Fibroblast of peridontal ligament (primary cell): ENCODE results near the gene UBTD2.
"Not testable (repeated sequence)": the region's sequence is repeated elsewhere in the genome, so short reads cannot be mapped to it uniquely, and the experiment has no call there.

ENCODE experiments used
- DNase-seq: peaks from one replicate; pipeline ENCODE4 v3.0.0-alpha.2; 2010; ENCODE audit errors: extremely low read depth

The UBTD2 gene, protein sequence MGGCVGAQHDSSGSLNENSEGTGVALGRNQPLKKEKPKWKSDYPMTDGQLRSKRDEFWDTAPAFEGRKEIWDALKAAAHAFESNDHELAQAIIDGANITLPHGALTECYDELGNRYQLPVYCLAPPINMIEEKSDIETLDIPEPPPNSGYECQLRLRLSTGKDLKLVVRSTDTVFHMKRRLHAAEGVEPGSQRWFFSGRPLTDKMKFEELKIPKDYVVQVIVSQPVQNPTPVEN

DNA sequence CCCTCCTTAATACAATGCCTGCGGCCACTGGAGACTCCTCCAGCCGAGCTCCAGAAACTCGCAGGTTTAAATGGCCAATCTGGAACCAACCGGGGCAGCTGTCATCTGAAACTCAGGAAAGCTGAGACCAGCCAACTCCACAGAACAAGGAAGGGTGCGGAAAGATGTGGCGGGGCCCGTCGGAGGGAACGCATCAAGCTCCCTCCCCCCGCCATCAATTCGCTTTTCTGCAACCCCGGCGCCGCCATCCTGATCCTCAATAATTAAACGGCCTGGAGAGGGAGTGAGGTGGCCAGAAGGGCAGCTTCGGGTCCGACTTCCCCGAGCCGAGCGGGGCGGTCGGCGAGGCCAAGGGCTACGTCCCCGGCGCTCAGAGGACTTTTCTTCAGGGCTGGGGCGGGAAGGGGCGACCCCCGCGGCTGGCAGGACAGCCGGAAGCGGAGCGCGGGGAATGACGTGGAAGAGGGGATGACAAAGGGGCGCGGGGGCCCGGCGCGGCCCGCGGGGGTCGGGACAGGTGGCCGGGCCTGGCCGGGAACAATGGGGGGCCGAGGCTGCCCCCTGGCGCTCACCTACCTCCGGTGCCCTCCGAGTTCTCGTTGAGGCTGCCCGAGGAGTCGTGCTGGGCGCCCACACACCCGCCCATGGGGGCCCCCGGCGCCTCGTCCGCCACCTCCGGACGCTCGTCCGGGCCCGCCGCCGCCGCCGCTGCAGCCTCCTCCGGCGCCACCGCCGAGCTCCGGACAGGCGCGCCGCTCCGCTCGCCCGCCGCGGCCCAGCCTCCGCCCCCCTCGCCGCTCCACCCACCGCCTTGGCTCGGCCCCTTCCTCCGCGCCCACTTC lies at the start of gene UBTD2:
Gene UBTD2, minus strand, starts transcription at position 745 of the 842 bp plus-strand sequence. Its CDS starts 99 bp downstream, at position 646.
- peak; percentile 62 for DNase-seq

DNA sequence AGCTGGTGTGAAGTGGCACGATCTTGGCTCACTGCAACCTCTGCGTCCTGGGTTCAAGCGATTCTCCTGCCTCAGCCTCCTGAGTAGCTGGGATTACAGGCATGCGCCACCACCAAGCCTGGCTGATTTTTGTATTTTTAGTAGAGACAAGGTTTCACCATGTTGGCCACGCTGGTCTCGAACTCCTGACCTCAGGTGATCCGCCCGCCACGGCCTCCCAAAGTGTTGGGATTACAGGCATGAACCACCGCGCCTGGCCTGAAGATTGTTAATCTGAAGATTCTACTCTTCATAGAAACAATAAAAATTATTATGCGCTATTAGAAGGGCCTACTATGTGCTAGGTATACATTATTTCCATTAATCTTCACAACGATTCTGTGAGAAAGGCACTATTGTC lies 43.3 kb upstream of the UBTD2 start:
- not testable (repeated sequence) for DNase-seq

DNA sequence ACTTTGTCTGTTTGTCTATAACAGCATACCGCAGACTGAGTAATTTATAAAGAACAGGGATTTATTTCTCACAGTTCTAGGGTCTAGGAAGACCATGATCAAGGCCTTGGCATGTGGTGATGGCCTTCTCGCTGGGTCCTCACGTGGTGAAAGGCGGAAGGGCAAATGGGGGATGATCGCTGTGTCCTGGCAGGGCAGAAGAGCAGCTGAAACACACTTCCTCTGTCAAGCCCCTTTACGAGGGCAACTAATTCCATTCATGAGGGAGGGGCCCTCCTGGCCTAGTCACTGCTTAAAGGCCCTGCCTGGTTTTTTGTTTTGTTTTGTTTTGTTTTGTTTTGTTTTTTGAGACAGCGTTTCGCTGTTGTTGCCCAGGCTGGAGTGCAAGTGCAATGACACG lies 41.9 kb upstream of the UBTD2 start:
- DNase-seq = no peak

DNA sequence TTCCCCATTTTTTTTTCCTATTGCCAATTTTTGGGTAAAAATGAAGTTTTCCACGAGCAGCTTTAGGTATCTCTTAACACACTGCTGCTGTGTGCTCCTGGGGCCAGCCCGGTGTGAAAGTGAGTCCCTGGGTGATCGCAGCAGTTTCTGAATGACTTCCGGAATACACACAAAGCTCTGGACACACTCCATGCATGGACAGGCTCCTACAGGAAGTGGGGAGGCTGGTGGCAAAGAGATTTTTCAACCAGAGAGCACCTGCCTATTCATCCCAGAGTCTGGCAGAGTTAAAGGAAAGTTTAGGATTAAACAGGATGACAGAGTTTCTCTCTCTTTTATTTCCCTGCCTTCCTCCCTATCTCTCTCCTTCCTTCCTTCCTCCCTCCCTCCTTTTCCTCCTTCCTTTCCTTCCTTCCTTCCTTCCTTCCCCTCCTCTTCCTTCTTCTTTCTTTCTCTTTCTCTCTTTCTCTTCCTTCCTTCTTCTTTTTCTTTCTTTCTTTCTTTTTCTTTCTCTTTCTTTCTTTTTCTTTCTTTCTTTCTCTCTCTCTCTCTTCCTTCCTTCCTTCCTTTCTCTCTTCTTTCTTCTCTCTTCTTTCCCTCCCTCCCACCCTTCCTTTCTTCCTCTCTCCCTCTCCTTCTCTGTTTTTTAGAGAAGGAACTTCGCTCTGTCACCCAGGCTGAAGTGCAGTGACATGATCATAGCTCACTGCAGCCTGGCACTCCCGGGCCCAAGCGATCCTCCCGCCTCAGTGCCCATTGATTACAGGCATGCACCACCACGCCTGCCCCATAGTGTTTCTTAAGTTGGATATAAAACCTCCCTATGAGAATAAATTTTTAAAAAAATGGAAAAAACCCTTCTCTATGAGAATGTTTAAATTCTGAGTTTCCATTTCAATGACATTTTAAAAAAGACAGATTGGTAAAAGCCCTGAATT lies 38.7 kb upstream of the UBTD2 start:
- no peak for DNase-seq

DNA sequence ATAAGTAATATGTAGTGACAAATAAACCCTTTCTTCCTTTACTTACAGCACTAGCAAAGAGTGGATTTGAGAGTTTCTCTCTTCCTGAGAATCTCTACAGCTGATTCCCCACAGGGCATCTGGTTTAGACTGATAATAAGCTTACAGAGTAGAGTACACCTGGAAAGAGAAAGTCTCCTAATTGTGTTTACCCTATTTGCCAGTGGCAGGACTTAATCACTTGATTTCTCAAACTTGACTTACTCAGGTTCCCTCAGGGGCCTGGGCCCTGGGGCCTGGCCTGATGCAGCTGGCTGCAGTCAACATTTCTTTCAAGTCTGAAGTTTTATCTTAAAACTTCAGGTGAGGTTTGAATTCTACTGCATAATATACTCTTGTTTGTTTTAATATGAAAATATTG lies 38.0 kb upstream of the UBTD2 start:
- DNase-seq = no peak

DNA sequence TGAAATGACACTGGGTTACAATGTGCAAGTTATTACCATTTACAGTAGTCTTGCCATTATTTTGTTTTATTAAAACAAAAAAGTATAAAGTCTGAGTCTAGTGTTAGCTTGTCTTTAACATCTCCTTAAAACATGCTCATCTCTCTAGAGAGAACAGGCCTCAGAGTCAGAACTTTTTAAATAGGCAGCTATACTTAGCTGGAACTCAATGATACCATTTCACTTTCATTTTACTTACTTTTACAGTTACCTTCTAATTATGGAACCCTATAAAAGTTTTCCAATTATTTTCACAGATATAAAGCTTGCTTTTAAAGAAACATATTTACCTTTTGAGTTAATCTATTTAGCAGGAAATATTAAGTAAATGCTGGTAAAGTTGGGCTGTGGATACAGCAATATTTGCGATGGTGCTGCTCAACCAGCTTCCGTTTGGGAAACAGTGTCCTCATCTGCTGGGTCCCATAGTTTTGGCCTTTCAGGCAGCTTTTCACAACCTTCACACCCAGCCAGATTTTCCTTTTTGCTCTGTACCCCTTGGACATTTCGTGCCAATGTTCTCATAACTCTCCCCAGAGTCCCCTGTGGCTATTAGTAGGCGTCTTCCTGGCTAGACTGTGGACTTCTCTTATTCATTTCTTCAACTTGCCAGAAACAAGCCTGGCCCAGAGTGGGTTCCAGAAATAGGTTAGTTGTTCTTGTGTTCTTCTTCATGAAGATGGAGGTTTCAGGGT lies 36.3 kb upstream of the UBTD2 start:
- DNase-seq = peak; percentile 12

DNA sequence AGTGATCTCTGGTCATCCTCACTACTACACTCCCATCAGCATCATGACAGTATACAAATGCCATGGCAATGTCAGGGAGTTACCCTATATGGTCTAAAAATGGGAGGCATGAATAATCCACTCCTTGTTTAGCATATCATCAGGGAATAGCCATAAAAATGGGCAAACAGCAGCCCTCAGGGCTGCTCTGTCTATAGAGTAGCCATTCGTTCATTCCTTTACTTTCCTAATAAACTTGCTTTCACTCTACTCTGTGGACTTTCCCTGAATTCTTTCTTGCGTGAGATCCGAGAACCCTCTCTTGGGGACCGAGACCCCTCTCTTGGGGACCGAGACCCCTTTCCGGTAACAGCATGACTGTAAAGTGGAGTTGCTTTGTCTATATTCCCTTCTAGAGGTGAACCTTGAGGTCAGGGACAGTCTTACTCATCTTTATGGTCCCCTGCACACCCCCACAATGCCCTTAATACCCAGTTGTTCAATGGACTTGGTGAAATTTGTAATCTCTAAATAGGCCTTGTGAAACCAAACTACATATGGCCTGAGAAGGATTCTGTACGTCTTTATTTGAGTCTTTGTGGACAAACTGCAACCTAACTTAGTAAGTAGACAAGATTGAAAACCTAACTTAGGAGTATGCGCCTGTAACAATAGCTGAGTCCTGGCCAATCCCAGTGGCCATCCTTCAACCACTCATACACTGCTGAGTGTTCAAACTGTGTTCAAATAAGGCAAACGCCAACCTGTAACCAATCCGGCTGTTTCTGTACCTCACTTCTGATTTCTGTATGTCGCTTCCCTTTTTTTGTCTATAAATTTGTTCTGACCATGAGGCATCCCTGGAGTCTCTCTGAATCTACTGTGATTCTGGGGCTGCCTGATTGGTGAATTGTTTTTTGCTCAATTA lies 32.3 kb upstream of the UBTD2 start:
- DNase-seq = no peak

DNA sequence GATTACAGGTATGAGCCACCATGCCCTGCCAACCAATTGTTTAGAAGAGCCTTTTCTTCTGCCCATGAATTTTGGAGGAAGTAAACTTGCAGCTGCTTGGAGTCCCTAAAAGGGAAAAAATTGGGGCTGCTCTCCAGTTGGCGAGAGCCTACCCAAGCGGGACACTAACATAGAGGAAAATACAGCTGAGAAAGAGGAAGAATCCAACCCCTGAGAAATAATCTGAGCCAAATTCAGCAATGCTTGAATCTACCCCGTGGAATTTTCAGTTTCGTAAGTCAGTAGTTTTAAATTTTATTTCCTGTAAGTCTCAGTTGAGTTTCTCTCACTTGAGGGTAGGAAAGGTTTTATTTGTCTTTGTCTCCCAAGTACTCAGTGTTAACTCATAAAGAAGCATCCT lies 30.4 kb upstream of the UBTD2 start:
- DNase-seq = no peak

DNA sequence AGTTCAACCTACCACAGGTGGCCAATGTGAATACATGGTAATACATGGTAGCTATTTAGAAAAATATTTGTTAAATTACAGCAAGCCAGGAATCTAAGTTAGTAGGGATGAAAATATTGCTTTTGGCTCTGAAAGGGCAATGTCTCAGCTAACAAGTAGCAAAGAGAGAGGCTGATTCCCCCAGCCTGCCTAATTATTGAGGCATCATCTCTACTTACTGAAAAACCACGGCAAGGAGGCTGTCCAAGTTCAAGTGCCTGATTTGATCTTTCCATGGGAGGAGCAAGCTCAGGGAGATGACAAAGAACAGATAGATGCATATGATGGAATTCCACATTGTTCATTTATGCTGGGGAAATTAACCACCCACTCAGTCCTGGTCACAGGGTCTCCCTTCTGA lies 28.7 kb upstream of the UBTD2 start:
- peak; percentile 21 for DNase-seq

DNA sequence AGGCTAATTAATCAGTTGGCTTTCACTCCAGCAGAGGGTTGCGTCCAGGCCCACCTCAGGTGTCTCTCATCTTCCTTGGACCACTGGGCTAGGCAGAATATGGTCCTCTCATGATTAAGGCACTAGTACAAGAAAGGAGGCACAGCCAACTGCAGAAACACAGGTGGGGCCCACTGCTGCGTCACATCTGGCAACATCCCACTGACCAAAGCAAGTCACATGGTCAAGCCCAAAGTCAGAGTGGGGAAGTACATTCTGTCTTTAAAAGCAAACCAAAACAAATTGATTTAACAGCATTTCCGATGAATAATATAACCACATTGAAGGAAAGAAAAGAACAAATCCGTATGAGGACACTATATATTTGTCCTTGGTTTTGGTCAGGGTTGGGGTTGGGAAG lies 28.0 kb upstream of the UBTD2 start:
- DNase-seq = no peak

DNA sequence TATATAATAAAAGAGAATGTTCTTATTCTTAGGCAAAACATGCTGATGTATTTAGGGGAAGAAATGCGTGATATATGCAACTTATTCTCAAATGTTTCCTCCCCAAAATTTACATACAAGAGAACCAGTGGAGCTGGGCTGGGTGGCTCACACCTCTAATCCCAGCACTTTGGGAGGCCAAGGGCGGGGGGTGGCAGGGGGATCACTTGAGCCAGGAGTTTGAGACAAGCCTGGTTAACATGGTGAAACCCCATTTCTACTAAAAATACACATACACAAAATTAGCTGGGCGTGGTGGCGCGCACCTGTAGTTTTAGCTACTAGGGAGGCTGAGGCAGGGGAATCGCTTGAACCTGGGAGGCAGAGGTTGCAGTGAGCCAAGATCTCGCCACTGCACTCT lies 27.5 kb upstream of the UBTD2 start:
- DNase-seq = no peak

DNA sequence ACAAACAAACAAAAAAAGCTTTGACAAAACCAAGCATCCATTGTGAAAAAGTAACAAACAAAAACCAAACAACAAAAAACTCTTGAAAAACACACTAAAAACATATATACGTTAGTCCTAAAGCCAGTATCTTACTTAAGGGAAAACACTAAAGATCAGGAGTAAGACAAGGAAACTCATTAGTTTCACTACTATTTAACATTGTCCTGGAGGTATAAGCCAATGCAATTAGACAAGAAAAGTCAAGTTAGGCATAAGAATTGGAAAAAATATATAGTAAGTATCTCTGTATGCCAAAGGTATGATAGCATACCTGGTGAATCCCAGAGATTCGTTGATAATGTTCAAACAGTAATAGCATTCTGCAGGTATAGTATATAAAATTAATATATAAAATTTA lies 21.8 kb upstream of the UBTD2 start:
- no peak for DNase-seq

DNA sequence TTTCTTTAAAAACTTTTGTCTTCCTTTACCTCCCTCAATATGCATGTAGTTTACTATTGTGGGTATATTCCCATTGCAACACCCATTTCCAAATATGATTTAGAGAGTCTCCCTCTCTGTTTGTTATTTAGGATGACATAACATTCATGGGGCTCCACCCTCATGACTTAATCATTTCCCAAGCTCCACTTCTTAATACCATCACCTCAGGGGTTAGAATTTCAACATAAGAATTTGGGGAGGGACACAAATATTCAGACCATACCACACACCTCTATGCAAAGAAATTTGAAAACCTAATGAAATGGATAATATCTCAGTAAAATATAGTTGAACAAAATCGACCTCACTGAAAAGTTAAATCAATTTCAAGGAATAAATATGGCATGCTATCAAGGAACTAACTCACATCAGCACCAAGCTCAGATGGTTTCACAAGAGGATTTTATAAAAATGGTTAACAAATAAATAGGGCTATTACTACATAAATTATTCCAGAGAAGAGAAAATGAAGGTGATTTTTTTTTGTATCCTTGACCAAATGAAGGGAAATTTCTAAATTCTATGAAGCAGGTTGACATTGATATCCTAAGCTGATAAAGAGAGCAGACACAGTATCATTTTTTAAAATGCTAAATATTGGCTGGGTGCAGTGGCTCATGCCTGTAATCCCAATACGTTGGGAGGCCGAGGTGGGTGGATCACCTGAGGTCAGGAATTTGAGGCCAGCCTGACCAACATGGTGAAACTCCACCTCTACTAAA lies 20.2 kb upstream of the UBTD2 start:
- peak; percentile 14 for DNase-seq

DNA sequence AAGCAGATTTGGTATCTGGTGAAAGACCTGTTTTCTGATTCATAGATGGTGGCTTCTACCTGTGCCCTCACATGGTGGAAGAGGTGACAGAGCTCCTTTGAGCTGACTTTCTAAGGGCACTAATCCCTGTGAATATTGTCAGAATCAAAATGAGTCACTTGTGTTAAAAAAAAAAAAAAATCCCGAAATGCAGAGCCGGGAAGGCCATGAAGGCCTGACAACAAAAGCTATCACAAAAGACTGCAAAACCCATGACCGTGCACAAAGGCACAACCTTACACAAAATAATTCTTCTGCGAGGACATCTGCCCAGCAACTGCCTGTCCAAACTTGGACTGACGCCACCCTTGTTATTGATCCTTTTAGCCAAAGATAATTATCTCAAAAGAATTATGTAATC lies 19.6 kb upstream of the UBTD2 start:
- no peak for DNase-seq

DNA sequence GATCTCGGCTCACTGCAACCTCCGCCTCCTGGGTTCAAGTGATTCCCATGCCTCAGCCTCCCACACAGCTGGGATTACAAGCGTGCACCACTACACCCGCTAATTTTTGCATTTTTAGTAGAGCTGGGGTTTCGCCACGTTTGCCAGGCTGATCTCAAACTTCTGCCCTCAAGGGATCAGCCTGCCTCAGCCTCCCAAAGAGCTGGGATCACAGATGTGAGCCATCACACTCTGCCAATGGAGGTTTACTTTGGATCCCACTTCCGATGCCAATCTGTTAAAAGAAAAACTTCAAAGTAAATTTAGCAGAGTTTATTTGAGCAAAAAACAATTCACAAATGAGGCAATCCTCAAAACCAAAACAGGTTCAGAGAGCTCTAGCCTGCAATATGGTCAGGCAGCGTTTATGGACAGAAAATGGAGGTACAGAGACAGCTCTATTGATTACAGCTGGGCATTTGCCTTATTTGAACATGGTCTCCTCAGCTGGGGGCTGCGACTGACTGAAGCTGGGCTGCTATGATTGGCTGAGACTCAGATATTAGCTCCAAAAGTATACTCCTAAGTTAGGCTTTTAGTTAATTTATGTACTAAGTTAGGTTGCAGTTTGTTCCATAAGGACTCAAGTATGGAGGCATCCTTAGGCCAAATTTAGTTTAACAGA lies 18.6 kb upstream of the UBTD2 start:
- DNase-seq = peak; percentile 18

DNA sequence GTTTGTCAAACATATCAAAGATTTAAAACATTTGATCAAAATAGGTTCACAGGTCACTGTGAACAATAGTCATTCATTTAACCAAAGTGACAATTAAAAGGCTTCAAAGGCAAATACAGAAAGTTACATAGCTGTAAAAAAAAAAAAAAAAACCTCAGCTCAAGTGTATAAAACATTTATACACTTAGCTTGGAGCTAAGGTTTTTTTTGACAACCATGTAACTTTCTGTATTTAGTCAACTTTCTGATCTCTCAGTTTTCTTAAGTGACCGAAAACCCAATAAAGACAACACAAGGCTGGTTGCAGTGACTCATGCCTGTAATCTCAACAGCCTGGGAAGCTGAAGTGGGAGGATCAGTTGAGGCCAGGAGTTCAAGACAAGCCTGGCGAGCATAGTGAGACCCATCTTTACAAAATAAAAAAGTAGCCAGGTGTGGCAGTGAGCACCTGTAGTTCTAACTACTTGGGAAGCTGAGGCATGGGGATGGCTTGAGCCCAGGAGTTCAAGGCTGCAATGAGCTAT lies 16.4 kb upstream of the UBTD2 start:
- peak; percentile 59 for DNase-seq

DNA sequence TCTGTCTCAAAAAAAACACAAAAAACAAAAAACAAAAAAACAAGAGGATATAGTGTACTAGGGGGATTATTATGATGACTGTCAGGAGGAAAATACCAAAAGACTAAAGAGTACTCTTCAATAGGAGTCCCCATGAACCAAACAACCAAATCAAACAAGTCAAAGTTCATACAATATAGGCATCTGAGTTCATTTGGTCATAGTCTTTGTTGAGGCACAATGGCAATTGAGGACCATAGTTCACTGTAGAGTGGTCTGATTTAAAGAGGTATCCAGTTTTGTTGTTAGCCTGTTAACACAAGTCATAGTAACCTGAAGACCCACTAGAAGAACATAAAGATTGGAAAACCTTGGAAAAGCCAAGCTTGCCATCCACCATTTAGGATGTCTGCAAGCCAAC lies 11.3 kb upstream of the UBTD2 start:
- DNase-seq = no peak

DNA sequence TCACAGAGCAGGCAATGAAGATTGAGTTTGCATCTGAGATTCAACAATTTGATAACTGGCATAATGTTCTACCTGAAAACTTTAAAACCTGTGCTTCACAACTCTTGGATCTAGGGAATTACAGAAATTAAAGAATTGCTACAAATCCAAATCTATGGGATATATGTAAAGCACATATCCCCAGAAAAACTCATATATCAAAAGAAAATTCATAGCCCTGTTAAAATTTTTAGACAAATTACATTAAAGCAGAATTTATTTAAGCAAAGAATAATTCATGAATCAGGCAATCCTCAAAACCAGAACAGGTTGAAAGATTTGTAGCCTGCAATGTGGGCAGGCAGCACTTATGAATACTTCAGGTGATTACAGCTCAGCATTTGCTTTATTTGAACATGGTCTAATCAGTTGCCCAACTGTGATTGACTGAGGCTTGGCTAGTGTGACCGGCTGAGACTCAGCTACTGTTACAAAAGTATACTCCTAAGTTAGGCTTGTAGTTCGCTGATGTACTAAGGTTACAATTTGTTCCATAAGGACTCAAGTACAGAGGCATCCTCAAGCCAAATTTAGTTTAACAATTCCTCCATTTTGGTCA lies 10.3 kb upstream of the UBTD2 start:
- DNase-seq = no peak
